Liver (tissue), 9 donors: ENCODE results near the gene POLR3H. TPM values are rescaled to one million over a fixed set of nuclear protein-coding genes. Genes with fewer than 3 reads are reported as not detected.
A peak's percentile ranks its signal among the peaks of the same experiment; 100 is the strongest.

Experiments
- DNase-seq: peaks from one replicate; pipeline ENCODE4 v3.0.0-alpha.2; 2017; ENCODE audit warnings: low spot score
- H3K27ac ChIP-seq, 2 donors: one replicate each; pipeline ENCODE4 v1.7.0; 2013; ENCODE audit warnings: inconsistent platforms in 2 of 2, low read length in 2 of 2, control low read depth in 1 of 2, low read depth in 1 of 2, mild to moderate bottlenecking in 1 of 2
- H3K27me3 ChIP-seq, 4 donors: one replicate each; pipeline versions ENCODE4 v1.6.1 to v1.7.0; 2013; ENCODE audit warnings: low read length in 3 of 4, inconsistent platforms in 1 of 4, mild to moderate bottlenecking in 1 of 4, moderate library complexity in 1 of 4; ENCODE audit not compliant: control insufficient read depth in 4 of 4, insufficient read depth in 4 of 4
- H3K36me3 ChIP-seq, 4 donors: one replicate each; pipeline versions ENCODE4 v1.6.1 to v1.7.0; 2013; ENCODE audit warnings: low read length in 3 of 4, mild to moderate bottlenecking in 3 of 4, low read depth in 1 of 4, moderate library complexity in 1 of 4; ENCODE audit not compliant: control insufficient read depth in 4 of 4, insufficient read depth in 3 of 4
- H3K4me1 ChIP-seq, 4 donors: one replicate each; pipeline versions ENCODE4 v1.6.1 to v1.7.0; 2013; ENCODE audit warnings: low read length in 3 of 4, mild to moderate bottlenecking in 3 of 4, moderate library complexity in 1 of 4; ENCODE audit not compliant: control insufficient read depth in 4 of 4, insufficient read depth in 4 of 4
- H3K4me3 ChIP-seq, 3 donors: one replicate each; pipeline versions ENCODE4 v1.6.1 to v1.7.0; 2013; ENCODE audit warnings: low read length in 3 of 3, control low read depth in 1 of 3, low read depth in 1 of 3, mild to moderate bottlenecking in 1 of 3
- H3K9ac ChIP-seq, 2 donors: one replicate each; pipeline ENCODE4 v1.7.0; 2013; ENCODE audit warnings: low read length in 2 of 2, mild to moderate bottlenecking in 2 of 2, moderate library complexity in 2 of 2, control low read depth in 1 of 2, low read depth in 1 of 2
- H3K9me3 ChIP-seq, 4 donors: one replicate each; pipeline versions ENCODE4 v1.6.1 to v1.7.0; 2013; ENCODE audit warnings: low read length in 3 of 4; ENCODE audit not compliant: control insufficient read depth in 4 of 4
- CTCF ChIP-seq: fragments of 150-350 bp; IDR thresholded peaks from 2 replicates; pipeline ENCODE4 v1.5.1; 2017; ENCODE audit warnings: improper control_type of control experiment, low read depth, low read length; ENCODE audit not compliant: missing input control
- EGR1 ChIP-seq, 2 donors: IDR thresholded peaks; 2 replicates each; pipeline ENCODE4 v1.6.1; 2016 to 2018; ENCODE audit warnings: antibody characterized with exemption in 2 of 2, low read depth in 2 of 2
- FOXA1 ChIP-seq: IDR thresholded peaks from 2 replicates; pipeline ENCODE4 v1.6.1; 2016; ENCODE audit warnings: antibody characterized with exemption
- FOXA2 ChIP-seq: IDR thresholded peaks from 2 replicates; pipeline ENCODE4 v1.6.1; 2016; ENCODE audit warnings: antibody characterized with exemption
- HNF4A ChIP-seq, 2 donors: conservative IDR thresholded peaks; 2 replicates each; pipeline ENCODE4 v1.6.1; 2016; ENCODE audit warnings: antibody characterized with exemption in 2 of 2, mild to moderate bottlenecking in 2 of 2
- HNF4G ChIP-seq: IDR thresholded peaks from 2 replicates; pipeline ENCODE4 v1.6.1; 2016; ENCODE audit warnings: antibody characterized with exemption
- RXRA ChIP-seq, 2 donors: IDR thresholded peaks; 2 replicates each; pipeline ENCODE4 v1.6.1; 2017 to 2018; ENCODE audit warnings: antibody characterized with exemption in 2 of 2, mild to moderate bottlenecking in 1 of 2
- SP1 ChIP-seq: IDR thresholded peaks from 2 replicates; pipeline ENCODE4 v1.6.1; 2018; ENCODE audit warnings: antibody characterized with exemption, mild to moderate bottlenecking
- TAF1 ChIP-seq: conservative IDR thresholded peaks from 2 replicates; pipeline ENCODE4 v1.6.1; 2016; ENCODE audit warnings: antibody characterized with exemption, mild to moderate bottlenecking
- YY1 ChIP-seq: IDR thresholded peaks from 2 replicates; pipeline ENCODE4 v1.6.1; 2016; ENCODE audit warnings: antibody characterized with exemption, mild to moderate bottlenecking
- WGBS: extraction: QIAGEN DNeasy Blood & Tissue Kit; methylation state at CpG from one replicate; pipeline ENCODE4 v1.1.7; 2013; 5-methylcytosine and 5-hydroxymethylcytosine counted together
- polyA plus RNA-seq, 2 donors: library from polyadenylated mRNA; stranded (reverse) in 1 of 2; unstranded in 1 of 2; fragments of 200-250 nt in 1 of 2; fragments of >200 nt in 1 of 2; fragmentation: Nextera tagmentation in 1 of 2; extraction: Ambion mirVana in 1 of 2; gene quantifications; one replicate each; pipeline versions ENCODE4 v1.2.1 to v1.2.3, GENCODE V29; 2013 to 2015
- total RNA-seq, 2 donors: library from RNA; depleted of rRNA; stranded (reverse); fragments of >200 nt; gene quantifications; one replicate each; pipeline ENCODE4 v1.2.3, GENCODE V29; 2014
- TF ChIP-seq, protein P1 (sequence below): IDR thresholded peaks from 2 replicates; pipeline ENCODE4 v1.6.1; 2016; ENCODE audit warnings: antibody characterized with exemption
- TF ChIP-seq, protein P2 (sequence below): IDR thresholded peaks from 2 replicates; pipeline ENCODE4 v1.6.1; 2016; ENCODE audit warnings: antibody characterized with exemption
- TF ChIP-seq, protein P3 (sequence below): IDR thresholded peaks from 2 replicates; pipeline ENCODE4 v1.6.1; 2016; ENCODE audit warnings: antibody characterized with exemption, mild to moderate bottlenecking
- TF ChIP-seq, protein P4 (sequence below): IDR thresholded peaks from 2 replicates; pipeline ENCODE4 v1.6.1; 2016; ENCODE audit warnings: antibody characterized with exemption
- donor health status: healthy.
- donor health status: healthy.
- donor health status: healthy.
- donor health status: healthy.
- donor health status: healthy.

POLR3H gene
- total and polyA plus RNA-seq, 4 donors: 11.7 to 37.7 (median 27.1) TPM

- DNase-seq: no peak
- no peaks in the 10 kb centered on the region for H3K9me3 ChIP-seq
- H3K36me3 ChIP-seq: no peaks in the 10 kb centered on the region
- peaks cover 2 to 24% (median 14%) of the 10 kb centered on the region in 4 donors for H3K4me1 ChIP-seq
- no peak overlapping the region for H3K4me3 ChIP-seq
- no peak for TF ChIP-seq FOXA2
- no peak for TF ChIP-seq EGR1 (IDR thresholded peaks at IDR 0.05; ENCODE audit: low read depth in 2 of 2)
- TF ChIP-seq, protein P1, sequence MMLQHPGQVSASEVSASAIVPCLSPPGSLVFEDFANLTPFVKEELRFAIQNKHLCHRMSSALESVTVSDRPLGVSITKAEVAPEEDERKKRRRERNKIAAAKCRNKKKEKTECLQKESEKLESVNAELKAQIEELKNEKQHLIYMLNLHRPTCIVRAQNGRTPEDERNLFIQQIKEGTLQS: no peak
- no peak for TF ChIP-seq RXRA (IDR thresholded peaks at IDR 0.05)
- TF ChIP-seq, protein P2, sequence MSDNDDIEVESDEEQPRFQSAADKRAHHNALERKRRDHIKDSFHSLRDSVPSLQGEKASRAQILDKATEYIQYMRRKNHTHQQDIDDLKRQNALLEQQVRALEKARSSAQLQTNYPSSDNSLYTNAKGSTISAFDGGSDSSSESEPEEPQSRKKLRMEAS: no peak
- TF ChIP-seq HNF4A (conservative IDR thresholded peaks at IDR 0.05): peak in 1 of 2 donors; percentile 22
- no peak for TF ChIP-seq YY1
- TF ChIP-seq, protein P3, sequence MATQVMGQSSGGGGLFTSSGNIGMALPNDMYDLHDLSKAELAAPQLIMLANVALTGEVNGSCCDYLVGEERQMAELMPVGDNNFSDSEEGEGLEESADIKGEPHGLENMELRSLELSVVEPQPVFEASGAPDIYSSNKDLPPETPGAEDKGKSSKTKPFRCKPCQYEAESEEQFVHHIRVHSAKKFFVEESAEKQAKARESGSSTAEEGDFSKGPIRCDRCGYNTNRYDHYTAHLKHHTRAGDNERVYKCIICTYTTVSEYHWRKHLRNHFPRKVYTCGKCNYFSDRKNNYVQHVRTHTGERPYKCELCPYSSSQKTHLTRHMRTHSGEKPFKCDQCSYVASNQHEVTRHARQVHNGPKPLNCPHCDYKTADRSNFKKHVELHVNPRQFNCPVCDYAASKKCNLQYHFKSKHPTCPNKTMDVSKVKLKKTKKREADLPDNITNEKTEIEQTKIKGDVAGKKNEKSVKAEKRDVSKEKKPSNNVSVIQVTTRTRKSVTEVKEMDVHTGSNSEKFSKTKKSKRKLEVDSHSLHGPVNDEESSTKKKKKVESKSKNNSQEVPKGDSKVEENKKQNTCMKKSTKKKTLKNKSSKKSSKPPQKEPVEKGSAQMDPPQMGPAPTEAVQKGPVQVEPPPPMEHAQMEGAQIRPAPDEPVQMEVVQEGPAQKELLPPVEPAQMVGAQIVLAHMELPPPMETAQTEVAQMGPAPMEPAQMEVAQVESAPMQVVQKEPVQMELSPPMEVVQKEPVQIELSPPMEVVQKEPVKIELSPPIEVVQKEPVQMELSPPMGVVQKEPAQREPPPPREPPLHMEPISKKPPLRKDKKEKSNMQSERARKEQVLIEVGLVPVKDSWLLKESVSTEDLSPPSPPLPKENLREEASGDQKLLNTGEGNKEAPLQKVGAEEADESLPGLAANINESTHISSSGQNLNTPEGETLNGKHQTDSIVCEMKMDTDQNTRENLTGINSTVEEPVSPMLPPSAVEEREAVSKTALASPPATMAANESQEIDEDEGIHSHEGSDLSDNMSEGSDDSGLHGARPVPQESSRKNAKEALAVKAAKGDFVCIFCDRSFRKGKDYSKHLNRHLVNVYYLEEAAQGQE: no peak
- peak; percentile 12 for TF ChIP-seq HNF4G
- no peak for TF ChIP-seq FOXA1
- no peak for TF ChIP-seq TAF1
- TF ChIP-seq SP1: no peak
- TF ChIP-seq CTCF: no peak
- TF ChIP-seq, protein P4, sequence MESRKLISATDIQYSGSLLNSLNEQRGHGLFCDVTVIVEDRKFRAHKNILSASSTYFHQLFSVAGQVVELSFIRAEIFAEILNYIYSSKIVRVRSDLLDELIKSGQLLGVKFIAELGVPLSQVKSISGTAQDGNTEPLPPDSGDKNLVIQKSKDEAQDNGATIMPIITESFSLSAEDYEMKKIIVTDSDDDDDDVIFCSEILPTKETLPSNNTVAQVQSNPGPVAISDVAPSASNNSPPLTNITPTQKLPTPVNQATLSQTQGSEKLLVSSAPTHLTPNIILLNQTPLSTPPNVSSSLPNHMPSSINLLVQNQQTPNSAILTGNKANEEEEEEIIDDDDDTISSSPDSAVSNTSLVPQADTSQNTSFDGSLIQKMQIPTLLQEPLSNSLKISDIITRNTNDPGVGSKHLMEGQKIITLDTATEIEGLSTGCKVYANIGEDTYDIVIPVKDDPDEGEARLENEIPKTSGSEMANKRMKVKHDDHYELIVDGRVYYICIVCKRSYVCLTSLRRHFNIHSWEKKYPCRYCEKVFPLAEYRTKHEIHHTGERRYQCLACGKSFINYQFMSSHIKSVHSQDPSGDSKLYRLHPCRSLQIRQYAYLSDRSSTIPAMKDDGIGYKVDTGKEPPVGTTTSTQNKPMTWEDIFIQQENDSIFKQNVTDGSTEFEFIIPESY: no peak
- 82% methylated on average over 8 of the region's 8 CpGs for WGBS
- H3K27ac ChIP-seq: no peak overlapping the region
- H3K9ac ChIP-seq: no peak overlapping the region
- no peaks in the 10 kb centered on the region for H3K27me3 ChIP-seq
Measured at GRCh38 chr22:41487037-41487935, 57.0 kb downstream of the POLR3H start.
